ENCODE data around the gene FNDC3A.

FNDC3A gene

GRCh38 chr13:49185264-49185663 is 209.6 kb downstream of the FNDC3A start:
- DNase-seq (ENCODE audit: low spot score) (no peak), ATAC-seq (ENCODE audit: low read depth) (no peak)
- Histone ChIP-seq H3K27me3 (ENCODE audit: insufficient read depth, poor library complexity, severe bottlenecking) (no peaks in the 10 kb centered on the region), H3K4me1 (ENCODE audit: insufficient read depth, poor library complexity, severe bottlenecking) (no peaks in the 10 kb centered on the region), H3K36me3 (ENCODE audit: low read depth) (peaks cover 64% of the 10 kb centered on the region), H3K4me3 (ENCODE audit: severe bottlenecking) (no peak overlapping the region), H3K27ac (ENCODE audit: poor library complexity, severe bottlenecking) (no peak overlapping the region), H3K9me3 (ENCODE audit: severe bottlenecking) (no peaks in the 10 kb centered on the region)
- TF ChIP-seq CTCF (IDR thresholded peaks at IDR 0.05; ENCODE audit: poor library complexity, severe bottlenecking): no peak

- ATAC-seq (ENCODE audit: low read depth) (no peak), DNase-seq (ENCODE audit: low spot score) (no peak)
- H3K4me1 ChIP-seq (ENCODE audit: insufficient read depth, poor library complexity, severe bottlenecking): no peaks in the 10 kb centered on the region
- no peaks in the 10 kb centered on the region for H3K27me3 ChIP-seq (ENCODE audit: insufficient read depth, poor library complexity, severe bottlenecking)
- H3K9me3 ChIP-seq (ENCODE audit: severe bottlenecking): no peaks in the 10 kb centered on the region
- peaks cover 79% of the 10 kb centered on the region for H3K36me3 ChIP-seq (ENCODE audit: low read depth)
- no peak overlapping the region for H3K27ac ChIP-seq (ENCODE audit: poor library complexity, severe bottlenecking)
- no peak for TF ChIP-seq CTCF (IDR thresholded peaks at IDR 0.05; ENCODE audit: poor library complexity, severe bottlenecking)
- no peak overlapping the region for H3K4me3 ChIP-seq (ENCODE audit: severe bottlenecking)
Observed at GRCh38 chr13:49190901-49191300, 215.2 kb downstream of the FNDC3A start.

GRCh38 chr13:49206641-49207040 is 230.9 kb downstream of the FNDC3A start:
- H3K27ac ChIP-seq (ENCODE audit: poor library complexity, severe bottlenecking): no peak overlapping the region
- no peak for TF ChIP-seq CTCF (IDR thresholded peaks at IDR 0.05; ENCODE audit: poor library complexity, severe bottlenecking)
- ATAC-seq (ENCODE audit: low read depth): no peak
- no peak for DNase-seq (ENCODE audit: low spot score)
- no peaks in the 10 kb centered on the region for H3K27me3 ChIP-seq (ENCODE audit: insufficient read depth, poor library complexity, severe bottlenecking)
- H3K9me3 ChIP-seq (ENCODE audit: severe bottlenecking): no peaks in the 10 kb centered on the region
- H3K36me3 ChIP-seq (ENCODE audit: low read depth): peaks cover 69% of the 10 kb centered on the region
- no peak overlapping the region for H3K4me3 ChIP-seq (ENCODE audit: severe bottlenecking)
- H3K4me1 ChIP-seq (ENCODE audit: insufficient read depth, poor library complexity, severe bottlenecking): no peaks in the 10 kb centered on the region

GRCh38 chr13:49208619-49209018 is 232.9 kb downstream of the FNDC3A start:
- Histone ChIP-seq H3K4me1 (ENCODE audit: insufficient read depth, poor library complexity, severe bottlenecking) (no peaks in the 10 kb centered on the region), H3K27me3 (ENCODE audit: insufficient read depth, poor library complexity, severe bottlenecking) (no peaks in the 10 kb centered on the region), H3K36me3 (ENCODE audit: low read depth) (peaks cover 52% of the 10 kb centered on the region), H3K9me3 (ENCODE audit: severe bottlenecking) (no peaks in the 10 kb centered on the region), H3K4me3 (ENCODE audit: severe bottlenecking) (no peak overlapping the region), H3K27ac (ENCODE audit: poor library complexity, severe bottlenecking) (no peak overlapping the region)
- ATAC-seq (ENCODE audit: low read depth) (no peak), DNase-seq (ENCODE audit: low spot score) (no peak)
- no peak for TF ChIP-seq CTCF (IDR thresholded peaks at IDR 0.05; ENCODE audit: poor library complexity, severe bottlenecking)

- DNase-seq (ENCODE audit: low spot score) (no peak), ATAC-seq (ENCODE audit: low read depth) (no peak)
- no peak for TF ChIP-seq CTCF (IDR thresholded peaks at IDR 0.05; ENCODE audit: poor library complexity, severe bottlenecking)
Observed at GRCh38 chr13:49210114-49210513, 234.4 kb downstream of the FNDC3A start.

More at GRCh38 chr13:49210114-49210513, 234.4 kb downstream of the FNDC3A start:
- Histone ChIP-seq H3K4me3 (ENCODE audit: severe bottlenecking) (no peak overlapping the region), H3K36me3 (ENCODE audit: low read depth) (peaks cover 40% of the 10 kb centered on the region), H3K27me3 (ENCODE audit: insufficient read depth, poor library complexity, severe bottlenecking) (no peaks in the 10 kb centered on the region), H3K27ac (ENCODE audit: poor library complexity, severe bottlenecking) (no peak overlapping the region), H3K4me1 (ENCODE audit: insufficient read depth, poor library complexity, severe bottlenecking) (no peaks in the 10 kb centered on the region), H3K9me3 (ENCODE audit: severe bottlenecking) (no peaks in the 10 kb centered on the region)

Measured in RWPE2 (cell line).